Activated CD4-positive, alpha-beta T cell treated with anti-CD3 and anti-CD28 coated beads, Interleukin-2, amount 10 ng/mL, durations not matched to agents 24 days and 14 days (primary cell): ENCODE measurements around the gene DLST. TPM values are rescaled to one million over a fixed set of nuclear protein-coding genes. Genes with fewer than 3 reads are reported as not detected.

Source experiments
- DNase-seq: peaks from one replicate; pipeline ENCODE4 v3.0.0; 2022
- H3K27ac Mint-ChIP-seq: one replicate; pipeline ENCODE4 v1.8.0; 2022; ENCODE audit warnings: mild to moderate bottlenecking, mixed read lengths
- H3K27me3 Mint-ChIP-seq: one replicate; pipeline ENCODE4 v1.8.0; 2022; ENCODE audit warnings: mixed read lengths
- H3K36me3 Mint-ChIP-seq: one replicate; pipeline ENCODE4 v1.8.0; 2022; ENCODE audit warnings: low read depth, mild to moderate bottlenecking, mixed read lengths
- H3K4me1 Mint-ChIP-seq: one replicate; pipeline ENCODE4 v1.8.0; 2021; ENCODE audit warnings: mixed read lengths
- H3K4me3 Mint-ChIP-seq: one replicate; pipeline ENCODE4 v1.8.0; 2022; ENCODE audit warnings: mild to moderate bottlenecking, moderate library complexity, mixed read lengths
- H3K9me3 Mint-ChIP-seq: one replicate; pipeline ENCODE4 v1.8.0; 2021; ENCODE audit warnings: mixed read lengths
- intact Hi-C: fragments of 100-400 bp; cut with micrococcal nuclease; formaldehyde crosslinking; loops from one replicate; pipeline ENCODE4 v1.15.1; 2023
- total RNA-seq: library from RNA; stranded (reverse); gene quantifications from 2 replicates; pipeline ENCODE4 v1.2.3, GENCODE V29; 2022

DLST gene
- total RNA-seq, 1 donor from 2014 or later, result 110 TPM

GRCh38 chr14:74948228-74949175 is 66.8 kb downstream of the DLST start:
- no peak overlapping the region for H3K4me3 Mint-ChIP-seq
- intact Hi-C loops, result loop anchor here (10.0 kb wide), 2 partner anchors 84 to 356 kb away; no protein-coding TSS in a partner anchor
- no peaks in the 10 kb centered on the region for H3K9me3 Mint-ChIP-seq

GRCh38 chr14:74949191-74949601 is 67.5 kb downstream of the DLST start:
- Mint-ChIP-seq H3K27ac (no peak overlapping the region), H3K27me3 (peaks cover 2% of the 10 kb centered on the region), H3K4me1 (peaks cover 5% of the 10 kb centered on the region), H3K4me3 (no peak overlapping the region), H3K36me3 (no peaks in the 10 kb centered on the region), H3K9me3 (no peaks in the 10 kb centered on the region)
- no peak for DNase-seq
- intact Hi-C loops, result loop anchor here (10.0 kb wide), 2 partner anchors 84 to 356 kb away; no protein-coding TSS in a partner anchor

More at GRCh38 chr14:74948228-74949175, 66.8 kb downstream of the DLST start:
- peaks cover 2% of the 10 kb centered on the region for H3K27me3 Mint-ChIP-seq
- H3K36me3 Mint-ChIP-seq, result no peaks in the 10 kb centered on the region
- no peak overlapping the region for H3K27ac Mint-ChIP-seq
- DNase-seq, result no peak
- H3K4me1 Mint-ChIP-seq, result peaks cover 5% of the 10 kb centered on the region

DNA sequence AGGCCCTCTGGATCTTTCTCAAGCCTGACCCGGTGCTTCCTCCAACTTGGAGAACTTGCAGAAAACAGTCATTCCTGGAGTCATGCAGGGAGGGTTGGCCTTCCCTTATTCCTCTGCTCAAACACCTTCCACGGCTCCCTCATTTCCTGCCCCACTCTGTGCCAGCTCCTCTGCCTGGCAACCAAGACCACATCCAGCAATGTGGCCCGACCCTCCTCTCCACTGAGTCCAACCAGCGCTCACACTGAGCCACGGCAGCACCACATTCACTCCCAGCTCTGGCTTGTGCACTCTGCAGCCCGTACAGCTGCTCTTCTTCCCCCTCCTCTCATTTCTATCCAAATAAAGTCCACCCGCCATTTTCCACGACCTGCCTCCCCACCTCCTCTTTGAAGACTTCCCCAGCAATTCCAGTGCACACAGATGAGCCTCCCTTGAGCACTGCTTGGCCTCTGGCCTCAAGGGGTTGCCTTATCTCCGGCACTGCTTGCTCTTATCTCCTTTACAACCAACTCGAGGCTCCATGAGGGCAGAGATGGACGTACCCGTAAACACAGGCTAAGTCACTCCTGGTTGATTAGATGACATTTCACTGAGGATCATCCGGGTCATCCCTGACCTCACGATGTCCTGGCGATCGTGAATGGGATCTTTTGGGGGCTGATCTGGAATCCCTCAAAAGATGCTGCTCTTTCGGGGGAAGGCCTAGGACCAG is 68.3 kb downstream of the DLST start:
- Mint-ChIP-seq H3K4me1 (peaks cover 5% of the 10 kb centered on the region), H3K36me3 (no peaks in the 10 kb centered on the region), H3K27ac (no peak overlapping the region), H3K9me3 (no peaks in the 10 kb centered on the region), H3K4me3 (no peak overlapping the region), H3K27me3 (peaks cover 2% of the 10 kb centered on the region)
- DNase-seq, result no peak
- intact Hi-C loops, result loop anchor here (10.0 kb wide), 2 partner anchors 85 to 355 kb away; no protein-coding TSS in a partner anchor

DNA sequence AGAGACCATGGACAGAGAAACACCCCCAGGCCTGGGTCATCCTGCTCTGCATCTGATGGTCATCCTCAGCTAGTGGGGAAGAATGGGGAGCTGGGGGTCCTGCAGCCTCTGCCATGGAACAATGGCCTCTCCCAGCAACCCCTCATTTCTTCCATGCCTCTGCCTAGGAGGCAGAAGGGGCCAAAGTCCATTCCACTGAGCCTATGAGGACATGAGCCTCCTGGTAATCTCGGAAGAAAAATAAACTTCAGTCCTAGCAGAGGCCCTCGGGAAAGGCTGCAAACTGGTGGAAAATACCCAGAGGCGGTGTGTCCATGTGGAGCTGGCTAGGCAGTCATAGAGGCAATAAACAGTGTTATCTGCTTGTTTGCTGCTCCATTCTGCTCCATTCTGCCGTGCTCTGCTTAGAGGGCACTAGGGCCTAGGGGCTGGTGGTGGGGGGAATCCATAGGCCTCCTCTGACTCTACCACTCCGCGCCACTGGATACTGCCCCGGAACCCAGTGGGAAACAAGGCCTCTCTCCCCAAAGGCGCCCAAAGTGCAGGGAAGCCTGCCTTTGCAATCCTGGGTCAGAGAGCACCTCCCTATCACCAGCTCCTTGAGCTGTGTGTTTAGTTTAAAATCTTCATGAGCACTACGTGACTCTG is 69.2 kb downstream of the DLST start:
- DNase-seq, result no peak
- peaks cover 2% of the 10 kb centered on the region for H3K27me3 Mint-ChIP-seq
- no peak overlapping the region for H3K4me3 Mint-ChIP-seq
- H3K36me3 Mint-ChIP-seq, result no peaks in the 10 kb centered on the region
- H3K27ac Mint-ChIP-seq, result no peak overlapping the region
- H3K9me3 Mint-ChIP-seq, result no peaks in the 10 kb centered on the region
- intact Hi-C loops, result no loop called here
- peaks cover 5% of the 10 kb centered on the region for H3K4me1 Mint-ChIP-seq

DNA sequence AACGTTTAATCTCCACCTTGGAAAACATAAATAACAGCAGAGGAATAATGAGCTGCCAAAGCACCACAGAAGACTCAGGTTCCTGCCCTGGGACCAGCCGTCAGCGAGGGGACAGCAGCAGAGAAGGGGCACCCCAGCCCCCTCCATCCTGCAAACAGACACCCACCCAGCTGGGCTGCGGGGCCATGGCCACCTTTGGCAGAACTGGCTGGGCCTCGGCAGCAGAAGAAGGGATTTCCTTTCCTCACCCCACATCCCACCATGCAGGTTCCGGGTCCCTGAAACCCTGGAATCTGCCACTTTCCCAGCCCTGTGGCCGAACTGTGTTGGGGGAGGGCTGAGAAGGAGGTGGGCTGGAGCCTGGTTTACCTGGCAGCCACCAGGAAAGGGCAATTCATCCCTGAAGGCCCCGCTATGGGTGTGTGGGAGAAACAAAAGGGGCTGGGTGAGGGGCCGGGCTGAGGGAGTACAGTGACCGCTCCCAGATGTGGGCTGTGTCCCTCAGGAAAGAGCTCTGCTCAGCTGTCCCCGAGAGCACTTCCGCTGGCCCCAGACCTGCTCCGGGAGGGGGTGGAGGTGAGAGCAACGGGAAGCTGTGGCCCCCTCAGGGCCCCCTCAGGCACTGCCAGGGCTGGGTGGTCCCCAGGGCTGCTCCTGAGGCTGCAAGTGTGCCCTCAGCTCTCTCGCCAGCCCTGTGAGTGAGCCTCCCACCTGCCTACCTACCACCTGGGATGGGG is 69.9 kb downstream of the DLST start:
- H3K4me1 Mint-ChIP-seq, result peaks cover under 1% of the 10 kb centered on the region
- H3K36me3 Mint-ChIP-seq, result no peaks in the 10 kb centered on the region
- peaks cover 9% of the 10 kb centered on the region for H3K27me3 Mint-ChIP-seq
- H3K27ac Mint-ChIP-seq, result no peak overlapping the region
- H3K9me3 Mint-ChIP-seq, result no peaks in the 10 kb centered on the region
- intact Hi-C loops, result no loop called here
- DNase-seq, result no peak
- H3K4me3 Mint-ChIP-seq, result no peak overlapping the region

DNA sequence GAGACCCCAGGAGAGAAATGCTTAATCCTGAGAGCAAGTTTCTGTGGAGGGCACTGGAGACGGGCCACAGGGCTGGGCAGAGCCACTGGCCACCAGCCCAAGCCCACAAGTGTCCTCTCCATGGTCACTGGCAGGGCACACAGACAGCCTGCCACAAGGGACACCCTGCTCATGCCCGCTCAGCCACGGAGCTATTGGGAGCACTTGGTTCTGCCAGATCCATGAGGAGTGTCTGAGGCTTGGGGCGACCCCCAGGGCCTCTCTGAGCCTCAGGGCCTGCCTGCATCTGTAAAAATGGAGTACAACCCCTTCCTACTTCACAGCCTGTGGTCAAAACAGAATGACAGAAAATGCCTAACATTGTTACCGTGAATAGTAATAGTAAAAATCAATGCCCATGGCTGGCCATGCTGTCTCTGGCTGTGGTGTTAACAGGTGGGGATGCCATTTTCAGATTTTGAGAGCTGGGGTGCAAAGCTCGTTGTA is 70.5 kb downstream of the DLST start:
- intact Hi-C loops, result no loop called here
- Mint-ChIP-seq H3K36me3 (no peaks in the 10 kb centered on the region), H3K4me3 (no peak overlapping the region), H3K27me3 (peaks cover 13% of the 10 kb centered on the region), H3K4me1 (no peaks in the 10 kb centered on the region), H3K9me3 (no peaks in the 10 kb centered on the region), H3K27ac (no peak overlapping the region)
- no peak for DNase-seq

- intact Hi-C loops, result no loop called here
- H3K4me1 Mint-ChIP-seq, result no peaks in the 10 kb centered on the region
- H3K27me3 Mint-ChIP-seq, result peaks cover 13% of the 10 kb centered on the region
- H3K36me3 Mint-ChIP-seq, result no peaks in the 10 kb centered on the region
- no peak overlapping the region for H3K27ac Mint-ChIP-seq
- no peak overlapping the region for H3K4me3 Mint-ChIP-seq
- no peaks in the 10 kb centered on the region for H3K9me3 Mint-ChIP-seq
- no peak for DNase-seq
Observed at GRCh38 chr14:74952697-74953484, 71.2 kb downstream of the DLST start.

Other genes starting within 250 kb of the DLST start
- gene AREL1, start 168.8 kb upstream of the DLST start, total RNA-seq, result 43.5 and 45.5 TPM in 2 replicates
- 64.5 and 68.6 TPM in 2 replicates for gene FCF1, start 168.8 kb upstream of the DLST start, total RNA-seq
- gene YLPM1, start 118.6 kb upstream of the DLST start, total RNA-seq, result 63.7 and 66.7 TPM in 2 replicates
- gene PROX2, start 5.8 kb upstream of the DLST start, total RNA-seq, result not detected in 2 replicates
- gene RPS6KL1, start 41.3 kb downstream of the DLST start, total RNA-seq, result 7.0 and 9.6 TPM in 2 replicates
- gene PGF, start 73.7 kb downstream of the DLST start, total RNA-seq, result 0.23 and 0.24 TPM in 2 replicates
- gene EIF2B2, start 121.0 kb downstream of the DLST start, total RNA-seq, result 51.6 and 53.3 TPM in 2 replicates
- gene MLH3, start 169.6 kb downstream of the DLST start, total RNA-seq, result 27.7 and 28.3 TPM in 2 replicates
- gene ACYP1, start 182.1 kb downstream of the DLST start, total RNA-seq, result 45.2 and 46.0 TPM in 2 replicates
- gene ZC2HC1C, start 187.7 kb downstream of the DLST start, total RNA-seq, result 0.82 and 1.6 TPM in 2 replicates
- gene NEK9, start 245.1 kb downstream of the DLST start, total RNA-seq, result 66.6 and 68.8 TPM in 2 replicates